ENCODE measurements around the gene NOPCHAP1. TPM values are rescaled to one million over a fixed set of nuclear protein-coding genes. Genes with fewer than 3 reads are reported as not detected.
"Not testable (repeated sequence)": the region's sequence is repeated elsewhere in the genome, so short reads cannot be mapped to it uniquely, and the experiment has no call there.

NOPCHAP1 gene
- total RNA-seq, 1 experiment from 2014 or later: 37.8 TPM

DNA sequence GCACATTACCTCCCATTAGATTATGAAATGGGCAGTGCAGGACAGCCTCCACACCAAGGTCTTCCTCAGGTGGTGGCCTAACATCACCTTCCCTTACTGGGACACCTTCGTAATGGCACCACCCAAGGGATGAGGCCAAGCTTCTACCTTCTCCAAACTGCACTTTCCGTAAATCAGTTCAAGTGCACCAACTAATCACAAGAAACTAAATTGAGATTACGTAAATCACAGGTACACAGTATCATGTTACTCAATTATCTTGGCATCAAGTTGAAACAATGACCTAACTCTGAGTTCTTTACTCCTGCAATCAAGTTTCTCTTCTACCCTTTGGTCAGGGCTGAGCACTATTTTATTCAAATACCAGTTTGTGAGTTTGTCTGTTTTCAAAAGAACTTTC lies 41.9 kb upstream of the NOPCHAP1 start:
- no peak overlapping the region for H2AFZ ChIP-seq (ENCODE audit: low read length)
- no peaks in the 10 kb centered on the region for H3K9me2 ChIP-seq (replicated peaks; ENCODE audit: low read length)
- no peaks in the 10 kb centered on the region for H3K9me3 ChIP-seq (ENCODE audit: low read length)
- ChIA-PET CTCF (no interaction called here), POLR2A (ENCODE audit: unreplicated experiment) (no interaction called here)
- H3K27me3 ChIP-seq (ENCODE audit: low read length): no peaks in the 10 kb centered on the region
- no TSS peak for BruUV-seq (replicated peaks)
- no peaks in the 10 kb centered on the region for H3K36me3 ChIP-seq (ENCODE audit: low read depth, low read length)
- DNase-seq: no peak
- intact Hi-C loops (cut with micrococcal nuclease): no loop called here
- no peak overlapping the region for H3K9ac ChIP-seq (ENCODE audit: low read length)
- H3K79me2 ChIP-seq (ENCODE audit: low read length): no peaks in the 10 kb centered on the region
- H3K27ac ChIP-seq (ENCODE audit: low read length): no peak overlapping the region
- no peaks in the 10 kb centered on the region for H4K20me1 ChIP-seq (ENCODE audit: low read length)
- peaks cover 4% of the 10 kb centered on the region; the same call in 1 of the 2 replicates for H3K4me1 ChIP-seq (ENCODE audit: insufficient read depth, low read length)
- TF ChIP-seq, protein P1, sequence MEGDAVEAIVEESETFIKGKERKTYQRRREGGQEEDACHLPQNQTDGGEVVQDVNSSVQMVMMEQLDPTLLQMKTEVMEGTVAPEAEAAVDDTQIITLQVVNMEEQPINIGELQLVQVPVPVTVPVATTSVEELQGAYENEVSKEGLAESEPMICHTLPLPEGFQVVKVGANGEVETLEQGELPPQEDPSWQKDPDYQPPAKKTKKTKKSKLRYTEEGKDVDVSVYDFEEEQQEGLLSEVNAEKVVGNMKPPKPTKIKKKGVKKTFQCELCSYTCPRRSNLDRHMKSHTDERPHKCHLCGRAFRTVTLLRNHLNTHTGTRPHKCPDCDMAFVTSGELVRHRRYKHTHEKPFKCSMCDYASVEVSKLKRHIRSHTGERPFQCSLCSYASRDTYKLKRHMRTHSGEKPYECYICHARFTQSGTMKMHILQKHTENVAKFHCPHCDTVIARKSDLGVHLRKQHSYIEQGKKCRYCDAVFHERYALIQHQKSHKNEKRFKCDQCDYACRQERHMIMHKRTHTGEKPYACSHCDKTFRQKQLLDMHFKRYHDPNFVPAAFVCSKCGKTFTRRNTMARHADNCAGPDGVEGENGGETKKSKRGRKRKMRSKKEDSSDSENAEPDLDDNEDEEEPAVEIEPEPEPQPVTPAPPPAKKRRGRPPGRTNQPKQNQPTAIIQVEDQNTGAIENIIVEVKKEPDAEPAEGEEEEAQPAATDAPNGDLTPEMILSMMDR (conservative IDR thresholded peaks at IDR 0.05; ENCODE audit: low read depth, low read length): no peak
- no peak for TF ChIP-seq EZH2phosphoT487 (IDR thresholded peaks at IDR 0.05; ENCODE audit: borderline replicate concordance, low read length)
- no peak for TF ChIP-seq EZH2 (IDR thresholded peaks at IDR 0.05; ENCODE audit: low read length, unreplicated experiment)
- ATAC-seq: no peak
- no peak overlapping the region for H3K4me2 ChIP-seq (ENCODE audit: low read length)
- no peak overlapping the region for H3K4me3 ChIP-seq (ENCODE audit: low read length)
- no peaks in the 10 kb centered on the region for H3F3A ChIP-seq (ENCODE audit: low read length, unreplicated experiment)

DNA sequence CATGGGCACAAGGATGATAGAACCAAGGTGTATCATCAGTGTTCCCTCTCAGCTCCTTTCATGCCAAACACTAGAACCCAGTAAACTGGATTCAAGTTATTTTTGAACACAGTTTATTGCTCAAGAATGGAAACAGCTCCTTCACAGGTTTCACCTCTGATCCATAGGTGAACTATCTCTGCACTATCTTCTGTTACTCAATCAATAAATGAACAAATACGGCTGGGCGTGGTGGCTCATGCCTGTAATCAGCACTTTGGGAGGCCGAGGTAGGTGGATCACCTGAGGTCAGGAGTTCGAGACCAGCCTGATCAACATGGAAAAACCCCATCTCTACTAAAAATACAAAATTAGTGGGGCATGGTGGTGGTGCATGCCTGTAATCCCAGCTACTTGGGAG lies 37.4 kb upstream of the NOPCHAP1 start:
- intact Hi-C loops (cut with micrococcal nuclease); H3K9me2 ChIP-seq (replicated peaks; ENCODE audit: low read length); H3K27ac ChIP-seq (ENCODE audit: low read length); CTCF ChIA-PET; BruUV-seq (replicated peaks); H3K79me2 ChIP-seq (ENCODE audit: low read length); H3K4me3 ChIP-seq (ENCODE audit: low read length); ATAC-seq; DNase-seq; H3K36me3 ChIP-seq (ENCODE audit: low read depth, low read length); H3F3A ChIP-seq (ENCODE audit: low read length, unreplicated experiment); H3K9me3 ChIP-seq (ENCODE audit: low read length); H4K20me1 ChIP-seq (ENCODE audit: low read length); H2AFZ ChIP-seq (ENCODE audit: low read length); H3K9ac ChIP-seq (ENCODE audit: low read length); H3K27me3 ChIP-seq (ENCODE audit: low read length); H3K4me2 ChIP-seq (ENCODE audit: low read length): not testable (repeated sequence)
- peaks cover 27% of the 10 kb centered on the region for H3K4me1 ChIP-seq (ENCODE audit: insufficient read depth, low read length)
- POLR2A ChIA-PET (ENCODE audit: unreplicated experiment): interaction anchor here (0.6 kb wide), 1 partner anchor 1408 kb away, joined by 3 read pairs; no protein-coding TSS in a partner anchor

DNA sequence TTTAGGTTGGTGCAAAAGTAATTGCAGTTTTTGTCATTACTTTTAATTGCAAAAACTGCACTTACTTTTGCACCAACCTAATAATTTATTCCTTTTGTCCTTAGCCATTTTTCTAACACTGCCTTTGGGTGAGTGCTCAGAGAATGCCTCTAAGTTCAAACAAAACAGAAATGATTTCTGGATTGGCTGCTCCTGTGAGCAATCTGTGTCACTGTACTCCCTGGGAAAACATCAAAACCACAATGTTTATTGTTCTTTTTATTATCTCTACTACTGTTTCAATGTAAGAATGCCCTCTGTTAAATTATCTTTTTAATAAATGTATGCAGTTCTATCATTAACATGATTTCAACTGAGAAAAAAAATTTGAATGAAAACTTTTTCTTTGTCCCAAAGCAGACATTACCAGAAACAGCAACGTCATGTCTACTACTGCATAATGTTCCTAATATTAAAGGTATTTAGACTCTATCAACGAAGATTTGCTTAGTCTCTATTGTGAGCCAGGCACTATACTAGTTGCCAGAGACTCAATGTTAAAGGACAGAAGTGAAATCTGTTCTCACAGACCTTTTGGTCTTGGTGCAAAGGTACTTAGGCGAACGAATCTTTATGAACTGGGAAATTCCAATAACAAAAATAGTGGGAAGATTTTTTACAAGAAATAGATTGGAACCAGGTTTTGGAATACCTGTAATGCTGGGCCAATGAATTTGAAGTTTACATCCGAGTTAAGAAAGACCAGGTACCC lies 34.2 kb upstream of the NOPCHAP1 start:
- Histone ChIP-seq H3K4me2 (ENCODE audit: low read length) (peak overlapping the region; percentile 54), H3K9me3 (ENCODE audit: low read length) (no peaks in the 10 kb centered on the region), H3K4me3 (ENCODE audit: low read length) (no peak overlapping the region), H3F3A (ENCODE audit: low read length, unreplicated experiment) (no peaks in the 10 kb centered on the region), H3K27me3 (ENCODE audit: low read length) (no peaks in the 10 kb centered on the region), H2AFZ (ENCODE audit: low read length) (no peak overlapping the region), H4K20me1 (ENCODE audit: low read length) (no peaks in the 10 kb centered on the region), H3K79me2 (ENCODE audit: low read length) (0 out of 2 replicates have a peak, but pooled peaks cover 3% of the 10 kb centered on the region), H3K36me3 (ENCODE audit: low read depth, low read length) (no peaks in the 10 kb centered on the region), H3K9ac (ENCODE audit: low read length) (no peak overlapping the region), H3K4me1 (ENCODE audit: insufficient read depth, low read length) (peaks cover 33% of the 10 kb centered on the region), H3K27ac (ENCODE audit: low read length) (no peak overlapping the region), H3K9me2 (replicated peaks; ENCODE audit: low read length) (no peaks in the 10 kb centered on the region)
- ChIA-PET POLR2A (ENCODE audit: unreplicated experiment) (no interaction called here), CTCF (no interaction called here)
- no TSS peak for BruUV-seq (replicated peaks)
- TF ChIP-seq, protein P1 (conservative IDR thresholded peaks at IDR 0.05; ENCODE audit: low read depth, low read length): no peak
- no peak for TF ChIP-seq EZH2phosphoT487 (IDR thresholded peaks at IDR 0.05; ENCODE audit: borderline replicate concordance, low read length)
- TF ChIP-seq EZH2 (IDR thresholded peaks at IDR 0.05; ENCODE audit: low read length, unreplicated experiment): no peak
- peak; percentile 95 for ATAC-seq
- peak; percentile 80 for DNase-seq
- intact Hi-C loops (cut with micrococcal nuclease): loop anchor here (1.0 to 5.0 kb wide), 2 partner anchors 55 to 578 kb away; no protein-coding TSS in a partner anchor

Data from PC-3 (cell line).